NCI-H2107 treated with DMSO at 0.1 percent for 48 hours (cell line): ENCODE results near the gene PHF3.

Source experiments
- DNase-seq: peaks from one replicate; lab custom pipeline; 2025; ENCODE audit not compliant: unreplicated experiment; lab: John Stamatoyannopoulos, UW

PHF3 gene

GRCh38 chr6:63764318-63764916, 128.8 kb downstream of the PHF3 start:
- peak; percentile 13 for DNase-seq
